DND-41 (cell line): Measurements from ENCODE around the gene MYO1B.

Experiments used
- ATAC-seq: fragments of 200-7000 bp; cut with Tn5 transposase; 3 replicates; pipeline ENCODE4 v1.9.1; 2021; ENCODE audit warnings: low read depth; ENCODE audit not compliant: insufficient read depth
- DNase-seq: peaks from one replicate; pipeline ENCODE4 v3.0.0-alpha.2; 2020
- H2AFZ ChIP-seq: 2 replicates; pipeline ENCODE4 v1.6.0; 2012; ENCODE audit warnings: low read depth, low read length
- H3K27ac ChIP-seq: 2 replicates; pipeline ENCODE4 v1.5.1; 2012; ENCODE audit warnings: low read length, inconsistent platforms
- H3K27me3 ChIP-seq: fragments of 200-600 bp; sonication (generic); 2 replicates; pipeline ENCODE4 v1.6.0; 2012; ENCODE audit warnings: low read length, mild to moderate bottlenecking, inconsistent platforms; ENCODE audit not compliant: insufficient read depth, poor library complexity
- H3K36me3 ChIP-seq: 2 replicates; pipeline ENCODE4 v1.5.1; 2012; ENCODE audit warnings: low read length, inconsistent platforms; ENCODE audit not compliant: insufficient read depth
- H3K4me1 ChIP-seq: 2 replicates; pipeline ENCODE4 v1.5.1; 2012; ENCODE audit warnings: mild to moderate bottlenecking, low read length; ENCODE audit not compliant: insufficient read depth
- H3K4me2 ChIP-seq: 2 replicates; pipeline ENCODE4 v1.6.0; 2012; ENCODE audit warnings: mild to moderate bottlenecking, moderate library complexity, low read length, inconsistent platforms; ENCODE audit not compliant: insufficient read depth
- H3K4me3 ChIP-seq, 2 experiments: fragments of 200-600 bp in 1 of 2; shearing (Covaris generic) in 1 of 2; 2 replicates each; pipeline ENCODE4 v1.5.1; 2012 to 2016; ENCODE audit warnings: inconsistent platforms in 2 of 2, low read length in 2 of 2, mild to moderate bottlenecking in 2 of 2, low read depth in 1 of 2, moderate library complexity in 1 of 2
- H3K79me2 ChIP-seq: 2 replicates; pipeline ENCODE4 v1.6.0; 2012; ENCODE audit warnings: low read length, inconsistent platforms; ENCODE audit not compliant: insufficient read depth
- H3K9ac ChIP-seq: 2 replicates; pipeline ENCODE4 v1.6.0; 2012; ENCODE audit warnings: low read depth, mild to moderate bottlenecking, inconsistent platforms, low read length, moderate library complexity
- H3K9me3 ChIP-seq: 2 replicates; pipeline ENCODE4 v1.5.1; 2012; ENCODE audit warnings: low read length, moderate library complexity, mild to moderate bottlenecking, inconsistent platforms; ENCODE audit not compliant: insufficient read depth, severe bottlenecking
- H4K20me1 ChIP-seq: 2 replicates; pipeline ENCODE4 v1.6.0; 2012; ENCODE audit warnings: low read length; ENCODE audit not compliant: insufficient read depth
- CTCF ChIP-seq: IDR thresholded peaks from 2 replicates; pipeline ENCODE4 v1.5.1; 2012; ENCODE audit warnings: borderline replicate concordance, low read length, moderate library complexity, mild to moderate bottlenecking; ENCODE audit not compliant: poor library complexity, severe bottlenecking; ENCODE audit errors: extremely low read depth
- EZH2 ChIP-seq: IDR thresholded peaks from 3 replicates; pipeline ENCODE4 v1.6.1; 2012; ENCODE audit warnings: borderline replicate concordance, low read depth, mild to moderate bottlenecking, moderate library complexity, low read length, inconsistent platforms; ENCODE audit not compliant: severe bottlenecking

MYO1B gene

GRCh38 chr2:191289049-191289448 lies 43.8 kb downstream of the MYO1B start:
- Histone ChIP-seq H3K4me3 (no peak overlapping the region), H3K79me2 (no peaks in the 10 kb centered on the region), H2AFZ (no peak overlapping the region), H3K36me3 (no peaks in the 10 kb centered on the region), H3K4me1 (0 out of 2 replicates have a peak, but pooled peaks cover 6% of the 10 kb centered on the region), H3K9ac (no peak overlapping the region), H3K9me3 (no peaks in the 10 kb centered on the region), H3K4me2 (no peak overlapping the region), H4K20me1 (no peaks in the 10 kb centered on the region), H3K27ac (no peak overlapping the region), H3K27me3 (no peaks in the 10 kb centered on the region)
- no peak for DNase-seq
- TF ChIP-seq EZH2 (no peak), CTCF (no peak)
- ATAC-seq, result no peak

GRCh38 chr2:191291471-191291870 lies 46.3 kb downstream of the MYO1B start:
- ATAC-seq (no peak), DNase-seq (no peak)
- no peak overlapping the region for H3K27ac ChIP-seq
- H3K9ac ChIP-seq, result no peak overlapping the region
- H3K4me2 ChIP-seq, result no peak overlapping the region
- TF ChIP-seq CTCF (no peak), EZH2 (no peak)
- no peaks in the 10 kb centered on the region for H3K79me2 ChIP-seq
- H3K4me3 ChIP-seq, result no peak overlapping the region
- no peak overlapping the region for H2AFZ ChIP-seq
- H3K27me3 ChIP-seq, result no peaks in the 10 kb centered on the region
- no peaks in the 10 kb centered on the region for H3K9me3 ChIP-seq
- 0 out of 2 replicates have a peak, but pooled peaks cover 7% of the 10 kb centered on the region for H3K4me1 ChIP-seq
- H4K20me1 ChIP-seq, result no peaks in the 10 kb centered on the region
- H3K36me3 ChIP-seq, result no peaks in the 10 kb centered on the region

GRCh38 chr2:191292869-191293268 lies 47.7 kb downstream of the MYO1B start:
- Histone ChIP-seq H3K4me2 (no peak overlapping the region), H4K20me1 (no peaks in the 10 kb centered on the region), H3K79me2 (no peaks in the 10 kb centered on the region), H3K9ac (no peak overlapping the region), H3K9me3 (no peaks in the 10 kb centered on the region), H3K27me3 (no peaks in the 10 kb centered on the region), H3K4me1 (0 out of 2 replicates have a peak, but pooled peaks cover 7% of the 10 kb centered on the region), H2AFZ (no peak overlapping the region), H3K27ac (no peak overlapping the region), H3K4me3 (no peak overlapping the region), H3K36me3 (no peaks in the 10 kb centered on the region)
- no peak for ATAC-seq
- DNase-seq, result no peak
- TF ChIP-seq EZH2, result no peak
- no peak for TF ChIP-seq CTCF

DNA sequence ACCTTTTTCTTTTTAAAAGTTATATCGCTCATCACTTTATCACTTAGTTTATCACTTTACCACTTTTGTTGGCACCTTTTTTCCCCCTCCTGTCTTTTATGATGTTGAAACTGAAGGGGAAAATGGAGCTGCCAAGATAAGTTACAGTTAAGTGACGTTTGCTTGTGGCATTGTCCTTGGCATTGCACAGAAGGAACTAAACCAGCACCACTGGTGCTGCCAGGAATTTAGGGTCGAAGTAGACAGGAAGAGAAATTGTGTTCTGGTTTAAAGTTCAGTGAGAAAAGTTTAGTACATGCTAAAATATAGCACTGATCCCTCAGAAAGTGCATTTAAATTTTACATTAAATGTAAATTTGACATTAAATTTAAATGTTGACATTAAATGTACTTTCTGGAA lies 49.9 kb downstream of the MYO1B start:
- no peak for TF ChIP-seq EZH2
- H3K27ac ChIP-seq, result no peak overlapping the region
- H3K4me1 ChIP-seq, result 0 out of 2 replicates have a peak, but pooled peaks cover 7% of the 10 kb centered on the region
- H3K4me3 ChIP-seq, result no peak overlapping the region
- ATAC-seq (no peak), DNase-seq (no peak)
- no peaks in the 10 kb centered on the region for H3K9me3 ChIP-seq
- H4K20me1 ChIP-seq, result no peaks in the 10 kb centered on the region
- H2AFZ ChIP-seq, result no peak overlapping the region
- H3K36me3 ChIP-seq, result no peaks in the 10 kb centered on the region
- no peaks in the 10 kb centered on the region for H3K27me3 ChIP-seq
- no peak overlapping the region for H3K9ac ChIP-seq
- no peak overlapping the region for H3K4me2 ChIP-seq
- no peaks in the 10 kb centered on the region for H3K79me2 ChIP-seq
